Measurements from ENCODE around the gene SERPINC1. TPM values are rescaled to one million over a fixed set of nuclear protein-coding genes. Genes with fewer than 3 reads are reported as not detected.

SERPINC1 gene
- total and polyA plus RNA-seq, 2 of the 13 experiments (the other 11 are each of a cell fraction or from before 2014, with no cell fraction given) = 142 to 205 TPM

DNA sequence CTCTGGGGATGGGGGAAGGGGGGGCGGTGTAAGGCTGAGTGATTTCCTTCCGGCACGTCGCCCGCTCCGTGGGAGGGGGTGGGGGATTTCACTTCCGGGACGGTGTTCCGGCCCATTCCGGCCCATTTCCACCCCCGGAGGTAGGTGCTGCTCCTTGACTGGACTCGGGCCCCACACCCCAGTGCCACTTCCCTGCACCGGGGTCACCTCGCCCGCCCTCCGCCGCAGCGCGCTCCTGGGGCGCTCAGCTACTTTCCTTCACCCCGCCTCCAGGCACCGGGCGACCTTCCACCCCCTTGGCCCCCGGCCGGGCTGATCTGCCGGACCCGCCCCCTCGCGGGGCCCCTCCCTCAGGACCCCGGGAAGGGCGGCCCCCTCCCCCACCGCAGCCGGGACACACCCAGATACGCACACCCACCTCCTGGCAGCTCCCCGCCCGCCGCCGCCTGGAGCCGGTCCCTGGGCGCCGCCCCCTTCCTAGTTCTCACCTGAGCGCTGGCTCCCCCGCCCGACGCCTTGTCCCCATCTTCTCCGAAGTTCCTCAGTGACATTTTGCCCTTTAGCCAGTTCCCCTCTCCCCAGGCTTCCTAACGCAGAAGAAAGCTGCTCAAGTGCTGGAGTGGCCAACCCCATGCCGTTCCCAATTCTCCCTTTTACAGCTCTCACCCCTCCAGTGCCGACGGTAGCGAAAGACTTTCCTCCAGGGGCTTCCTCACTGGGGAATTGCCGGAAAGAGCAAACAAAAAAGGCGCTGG, 48.7 kb downstream of the SERPINC1 start, which contains the start of gene ZBTB37 (continued):
- TF ChIP-seq, protein P1, sequence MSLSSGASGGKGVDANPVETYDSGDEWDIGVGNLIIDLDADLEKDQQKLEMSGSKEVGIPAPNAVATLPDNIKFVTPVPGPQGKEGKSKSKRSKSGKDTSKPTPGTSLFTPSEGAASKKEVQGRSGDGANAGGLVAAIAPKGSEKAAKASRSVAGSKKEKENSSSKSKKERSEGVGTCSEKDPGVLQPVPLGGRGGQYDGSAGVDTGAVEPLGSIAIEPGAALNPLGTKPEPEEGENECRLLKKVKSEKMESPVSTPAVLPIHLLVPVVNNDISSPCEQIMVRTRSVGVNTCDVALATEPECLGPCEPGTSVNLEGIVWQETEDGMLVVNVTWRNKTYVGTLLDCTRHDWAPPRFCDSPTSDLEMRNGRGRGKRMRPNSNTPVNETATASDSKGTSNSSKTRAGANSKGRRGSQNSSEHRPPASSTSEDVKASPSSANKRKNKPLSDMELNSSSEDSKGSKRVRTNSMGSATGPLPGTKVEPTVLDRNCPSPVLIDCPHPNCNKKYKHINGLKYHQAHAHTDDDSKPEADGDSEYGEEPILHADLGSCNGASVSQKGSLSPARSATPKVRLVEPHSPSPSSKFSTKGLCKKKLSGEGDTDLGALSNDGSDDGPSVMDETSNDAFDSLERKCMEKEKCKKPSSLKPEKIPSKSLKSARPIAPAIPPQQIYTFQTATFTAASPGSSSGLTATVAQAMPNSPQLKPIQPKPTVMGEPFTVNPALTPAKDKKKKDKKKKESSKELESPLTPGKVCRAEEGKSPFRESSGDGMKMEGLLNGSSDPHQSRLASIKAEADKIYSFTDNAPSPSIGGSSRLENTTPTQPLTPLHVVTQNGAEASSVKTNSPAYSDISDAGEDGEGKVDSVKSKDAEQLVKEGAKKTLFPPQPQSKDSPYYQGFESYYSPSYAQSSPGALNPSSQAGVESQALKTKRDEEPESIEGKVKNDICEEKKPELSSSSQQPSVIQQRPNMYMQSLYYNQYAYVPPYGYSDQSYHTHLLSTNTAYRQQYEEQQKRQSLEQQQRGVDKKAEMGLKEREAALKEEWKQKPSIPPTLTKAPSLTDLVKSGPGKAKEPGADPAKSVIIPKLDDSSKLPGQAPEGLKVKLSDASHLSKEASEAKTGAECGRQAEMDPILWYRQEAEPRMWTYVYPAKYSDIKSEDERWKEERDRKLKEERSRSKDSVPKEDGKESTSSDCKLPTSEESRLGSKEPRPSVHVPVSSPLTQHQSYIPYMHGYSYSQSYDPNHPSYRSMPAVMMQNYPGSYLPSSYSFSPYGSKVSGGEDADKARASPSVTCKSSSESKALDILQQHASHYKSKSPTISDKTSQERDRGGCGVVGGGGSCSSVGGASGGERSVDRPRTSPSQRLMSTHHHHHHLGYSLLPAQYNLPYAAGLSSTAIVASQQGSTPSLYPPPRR (CRISPR knock-in tag; IDR thresholded peaks at IDR 0.05; ENCODE audit: borderline replicate concordance) = peak; percentile 26; the same call in 1 of the 2 replicates
- TF ChIP-seq KDM2A (CRISPR knock-in tag; IDR thresholded peaks at IDR 0.05; ENCODE audit: borderline replicate concordance, low read depth) (peak; percentile 72), ZNF709 (CRISPR knock-in tag; IDR thresholded peaks at IDR 0.05) (0 out of 2 replicates have a peak, but pooled peaks have one; percentile 28), ZNF674 (CRISPR knock-in tag; IDR thresholded peaks at IDR 0.05; ENCODE audit: low read depth) (0 out of 2 replicates have a peak, but pooled peaks have one; percentile 22), KDM5A (IDR thresholded peaks at IDR 0.05; ENCODE audit: borderline replicate concordance, low read length) (peak; percentile 76), KLF12 (CRISPR knock-in tag; IDR thresholded peaks at IDR 0.05; ENCODE audit: borderline replicate concordance) (peak; percentile 94; the same call in 1 of the 2 replicates), HOXD1 (CRISPR knock-in tag; IDR thresholded peaks at IDR 0.05) (peak; percentile 76), CEBPG (CRISPR knock-in tag; IDR thresholded peaks at IDR 0.05) (no peak), ZFP1 (CRISPR knock-in tag; IDR thresholded peaks at IDR 0.05) (no peak), HNF4A (CRISPR knock-in tag; IDR thresholded peaks at IDR 0.05) (peak; percentile 22; the same call in 1 of the 2 replicates), KLF15 (CRISPR knock-in tag; IDR thresholded peaks at IDR 0.05; ENCODE audit: borderline replicate concordance) (peak; percentile 78; the same call in 1 of the 2 replicates), ZMYM2 (CRISPR knock-in tag; IDR thresholded peaks at IDR 0.05) (no peak)
- TF ChIP-seq, protein P2, sequence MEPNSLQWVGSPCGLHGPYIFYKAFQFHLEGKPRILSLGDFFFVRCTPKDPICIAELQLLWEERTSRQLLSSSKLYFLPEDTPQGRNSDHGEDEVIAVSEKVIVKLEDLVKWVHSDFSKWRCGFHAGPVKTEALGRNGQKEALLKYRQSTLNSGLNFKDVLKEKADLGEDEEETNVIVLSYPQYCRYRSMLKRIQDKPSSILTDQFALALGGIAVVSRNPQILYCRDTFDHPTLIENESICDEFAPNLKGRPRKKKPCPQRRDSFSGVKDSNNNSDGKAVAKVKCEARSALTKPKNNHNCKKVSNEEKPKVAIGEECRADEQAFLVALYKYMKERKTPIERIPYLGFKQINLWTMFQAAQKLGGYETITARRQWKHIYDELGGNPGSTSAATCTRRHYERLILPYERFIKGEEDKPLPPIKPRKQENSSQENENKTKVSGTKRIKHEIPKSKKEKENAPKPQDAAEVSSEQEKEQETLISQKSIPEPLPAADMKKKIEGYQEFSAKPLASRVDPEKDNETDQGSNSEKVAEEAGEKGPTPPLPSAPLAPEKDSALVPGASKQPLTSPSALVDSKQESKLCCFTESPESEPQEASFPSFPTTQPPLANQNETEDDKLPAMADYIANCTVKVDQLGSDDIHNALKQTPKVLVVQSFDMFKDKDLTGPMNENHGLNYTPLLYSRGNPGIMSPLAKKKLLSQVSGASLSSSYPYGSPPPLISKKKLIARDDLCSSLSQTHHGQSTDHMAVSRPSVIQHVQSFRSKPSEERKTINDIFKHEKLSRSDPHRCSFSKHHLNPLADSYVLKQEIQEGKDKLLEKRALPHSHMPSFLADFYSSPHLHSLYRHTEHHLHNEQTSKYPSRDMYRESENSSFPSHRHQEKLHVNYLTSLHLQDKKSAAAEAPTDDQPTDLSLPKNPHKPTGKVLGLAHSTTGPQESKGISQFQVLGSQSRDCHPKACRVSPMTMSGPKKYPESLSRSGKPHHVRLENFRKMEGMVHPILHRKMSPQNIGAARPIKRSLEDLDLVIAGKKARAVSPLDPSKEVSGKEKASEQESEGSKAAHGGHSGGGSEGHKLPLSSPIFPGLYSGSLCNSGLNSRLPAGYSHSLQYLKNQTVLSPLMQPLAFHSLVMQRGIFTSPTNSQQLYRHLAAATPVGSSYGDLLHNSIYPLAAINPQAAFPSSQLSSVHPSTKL (CRISPR knock-in tag; IDR thresholded peaks at IDR 0.05) = peak; percentile 27; the same call in 1 of the 2 replicates
- TF ChIP-seq, protein P3, sequence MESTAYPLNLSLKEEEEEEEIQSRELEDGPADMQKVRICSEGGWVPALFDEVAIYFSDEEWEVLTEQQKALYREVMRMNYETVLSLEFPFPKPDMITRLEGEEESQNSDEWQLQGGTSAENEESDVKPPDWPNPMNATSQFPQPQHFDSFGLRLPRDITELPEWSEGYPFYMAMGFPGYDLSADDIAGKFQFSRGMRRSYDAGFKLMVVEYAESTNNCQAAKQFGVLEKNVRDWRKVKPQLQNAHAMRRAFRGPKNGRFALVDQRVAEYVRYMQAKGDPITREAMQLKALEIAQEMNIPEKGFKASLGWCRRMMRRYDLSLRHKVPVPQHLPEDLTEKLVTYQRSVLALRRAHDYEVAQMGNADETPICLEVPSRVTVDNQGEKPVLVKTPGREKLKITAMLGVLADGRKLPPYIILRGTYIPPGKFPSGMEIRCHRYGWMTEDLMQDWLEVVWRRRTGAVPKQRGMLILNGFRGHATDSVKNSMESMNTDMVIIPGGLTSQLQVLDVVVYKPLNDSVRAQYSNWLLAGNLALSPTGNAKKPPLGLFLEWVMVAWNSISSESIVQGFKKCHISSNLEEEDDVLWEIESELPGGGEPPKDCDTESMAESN (CRISPR knock-in tag; conservative IDR thresholded peaks at IDR 0.05) = peak; percentile 54; the same call in 1 of the 2 replicates
- TF ChIP-seq, protein P4, sequence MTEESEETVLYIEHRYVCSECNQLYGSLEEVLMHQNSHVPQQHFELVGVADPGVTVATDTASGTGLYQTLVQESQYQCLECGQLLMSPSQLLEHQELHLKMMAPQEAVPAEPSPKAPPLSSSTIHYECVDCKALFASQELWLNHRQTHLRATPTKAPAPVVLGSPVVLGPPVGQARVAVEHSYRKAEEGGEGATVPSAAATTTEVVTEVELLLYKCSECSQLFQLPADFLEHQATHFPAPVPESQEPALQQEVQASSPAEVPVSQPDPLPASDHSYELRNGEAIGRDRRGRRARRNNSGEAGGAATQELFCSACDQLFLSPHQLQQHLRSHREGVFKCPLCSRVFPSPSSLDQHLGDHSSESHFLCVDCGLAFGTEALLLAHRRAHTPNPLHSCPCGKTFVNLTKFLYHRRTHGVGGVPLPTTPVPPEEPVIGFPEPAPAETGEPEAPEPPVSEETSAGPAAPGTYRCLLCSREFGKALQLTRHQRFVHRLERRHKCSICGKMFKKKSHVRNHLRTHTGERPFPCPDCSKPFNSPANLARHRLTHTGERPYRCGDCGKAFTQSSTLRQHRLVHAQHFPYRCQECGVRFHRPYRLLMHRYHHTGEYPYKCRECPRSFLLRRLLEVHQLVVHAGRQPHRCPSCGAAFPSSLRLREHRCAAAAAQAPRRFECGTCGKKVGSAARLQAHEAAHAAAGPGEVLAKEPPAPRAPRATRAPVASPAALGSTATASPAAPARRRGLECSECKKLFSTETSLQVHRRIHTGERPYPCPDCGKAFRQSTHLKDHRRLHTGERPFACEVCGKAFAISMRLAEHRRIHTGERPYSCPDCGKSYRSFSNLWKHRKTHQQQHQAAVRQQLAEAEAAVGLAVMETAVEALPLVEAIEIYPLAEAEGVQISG (CRISPR knock-in tag; IDR thresholded peaks at IDR 0.05) = peak; percentile 62

All from HepG2 (cell line).